ENCODE data around the gene ZHX3.
"Not testable (repeated sequence)": the region's sequence is repeated elsewhere in the genome, so short reads cannot be mapped to it uniquely, and the experiment has no call there.

The ZHX3 gene

DNA sequence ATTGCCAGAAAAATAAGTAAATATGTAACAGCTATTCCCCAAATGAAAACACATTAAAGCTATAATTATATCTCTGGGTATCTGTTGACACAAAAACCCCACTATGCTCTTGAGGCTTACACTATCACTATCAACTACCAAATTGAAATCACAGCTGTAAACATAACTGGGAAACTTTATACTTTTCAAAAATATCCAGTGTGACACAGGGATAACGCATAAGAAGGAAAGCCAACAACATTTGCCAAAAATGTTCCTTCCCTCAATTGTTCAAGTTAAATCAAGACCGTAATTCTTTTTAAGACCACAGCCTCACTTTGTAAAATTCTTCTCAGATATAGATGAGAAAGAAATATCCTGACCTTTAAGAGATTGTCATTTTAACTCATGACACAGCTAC, 3.1 kb downstream of the ZHX3 start:
- no peaks in the 10 kb centered on the region for H3K9me3 Mint-ChIP-seq
- no peaks in the 10 kb centered on the region for H3K27me3 Mint-ChIP-seq
- no peak overlapping the region for H3K4me3 Mint-ChIP-seq
- ATAC-seq (replicated peaks), result no peak
- H3K27ac Mint-ChIP-seq, result no peak overlapping the region
- H3K36me3 Mint-ChIP-seq (ENCODE audit: insufficient read depth), result peaks cover 6% of the 10 kb centered on the region
- H3K4me1 Mint-ChIP-seq (ENCODE audit: low read depth in 2 of 2), result peaks cover 9 to 13% of the 10 kb centered on the region in 2 donors
- DNase-seq, result no peak

DNA sequence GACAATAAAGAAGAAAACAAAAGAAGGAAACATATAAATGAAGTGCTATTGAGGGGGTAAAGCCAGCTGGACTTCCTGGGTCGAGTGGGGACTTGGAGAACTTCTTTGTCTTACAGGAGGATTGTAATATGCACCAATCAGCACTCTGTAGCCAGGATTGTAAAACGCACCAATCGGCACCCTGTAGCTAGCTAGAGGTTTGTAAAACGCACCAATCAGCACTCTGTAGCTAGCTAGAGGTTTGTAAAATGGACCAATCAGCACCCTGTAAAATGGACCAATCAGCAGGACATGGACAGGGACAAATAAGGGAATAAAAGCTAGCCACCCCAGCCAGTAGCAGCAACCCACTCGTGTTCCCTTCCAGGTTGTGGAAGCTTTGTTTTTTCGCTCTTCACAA, 5.5 kb downstream of the ZHX3 start:
- not testable (repeated sequence) for DNase-seq; H3K9me3 Mint-ChIP-seq; H3K27ac Mint-ChIP-seq; H3K27me3 Mint-ChIP-seq; H3K4me3 Mint-ChIP-seq; ATAC-seq (replicated peaks); H3K36me3 Mint-ChIP-seq (ENCODE audit: insufficient read depth)
- H3K4me1 Mint-ChIP-seq (ENCODE audit: low read depth in 2 of 2), result peaks cover 8 to 13% of the 10 kb centered on the region in 2 donors

DNA sequence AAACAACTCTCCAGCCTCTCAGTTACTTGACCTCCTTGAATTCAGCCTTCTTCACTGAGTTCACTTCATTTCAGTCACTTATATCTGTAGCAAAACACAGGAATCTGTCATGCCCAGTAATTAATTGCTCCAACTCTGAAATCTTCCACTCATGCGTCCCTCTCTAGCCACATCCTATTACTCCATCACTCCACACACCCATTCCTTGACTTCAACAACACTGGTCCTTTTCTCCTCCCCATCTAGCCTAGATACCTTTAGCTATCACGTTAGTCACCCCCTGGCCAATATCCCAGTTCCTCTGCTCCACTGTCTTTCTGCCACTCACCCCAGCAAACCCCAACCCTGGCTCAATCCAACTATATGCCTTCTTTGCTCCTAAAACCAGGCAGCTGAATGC, 7.7 kb downstream of the ZHX3 start:
- H3K4me3 Mint-ChIP-seq, result no peak overlapping the region
- DNase-seq, result no peak
- no peaks in the 10 kb centered on the region for H3K9me3 Mint-ChIP-seq
- no peak overlapping the region for H3K27ac Mint-ChIP-seq
- H3K4me1 Mint-ChIP-seq (ENCODE audit: low read depth in 2 of 2), result peaks cover 0 to 4% of the 10 kb centered on the region in 2 donors
- no peaks in the 10 kb centered on the region for H3K27me3 Mint-ChIP-seq
- no peaks in the 10 kb centered on the region for H3K36me3 Mint-ChIP-seq (ENCODE audit: insufficient read depth)
- no peak for ATAC-seq (replicated peaks)

DNA sequence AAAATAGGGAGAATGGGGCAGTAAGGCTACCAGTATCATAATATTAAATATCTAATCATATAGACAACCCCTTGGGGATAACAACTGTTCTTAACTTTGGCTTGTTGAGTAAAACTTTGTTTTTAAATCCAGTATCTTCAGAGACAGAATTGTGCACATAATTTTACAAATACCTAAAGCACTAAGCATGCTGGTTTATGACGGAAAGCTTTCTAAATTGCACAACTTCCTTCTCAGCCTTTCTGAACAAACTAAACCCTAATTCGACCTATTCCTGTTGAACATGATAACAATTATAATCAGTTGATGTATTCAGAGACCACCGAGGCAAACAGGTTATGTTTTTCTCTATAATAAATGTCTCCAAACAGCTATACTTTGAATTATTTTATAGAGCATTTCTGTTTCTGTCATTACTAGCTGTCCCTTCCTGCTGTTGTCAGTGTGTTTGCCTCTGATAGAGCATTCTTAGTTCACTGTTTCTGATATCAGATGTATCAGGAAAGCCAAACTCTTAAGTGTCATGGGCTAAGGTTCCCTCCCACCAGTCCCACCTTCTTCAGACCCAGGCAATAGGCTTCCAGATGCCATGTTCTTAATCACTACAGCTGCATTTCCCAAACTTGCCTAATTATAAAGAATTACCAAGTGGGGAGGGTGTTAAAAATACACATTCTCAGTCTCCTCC, 8.7 kb downstream of the ZHX3 start:
- Mint-ChIP-seq H3K27ac (no peak overlapping the region), H3K27me3 (no peaks in the 10 kb centered on the region), H3K36me3 (ENCODE audit: insufficient read depth) (no peaks in the 10 kb centered on the region), H3K4me1 (ENCODE audit: low read depth in 2 of 2) (peaks cover 0 to 4% of the 10 kb centered on the region in 2 donors), H3K9me3 (no peaks in the 10 kb centered on the region), H3K4me3 (no peak overlapping the region)
- DNase-seq (no peak), ATAC-seq (replicated peaks) (no peak)

DNA sequence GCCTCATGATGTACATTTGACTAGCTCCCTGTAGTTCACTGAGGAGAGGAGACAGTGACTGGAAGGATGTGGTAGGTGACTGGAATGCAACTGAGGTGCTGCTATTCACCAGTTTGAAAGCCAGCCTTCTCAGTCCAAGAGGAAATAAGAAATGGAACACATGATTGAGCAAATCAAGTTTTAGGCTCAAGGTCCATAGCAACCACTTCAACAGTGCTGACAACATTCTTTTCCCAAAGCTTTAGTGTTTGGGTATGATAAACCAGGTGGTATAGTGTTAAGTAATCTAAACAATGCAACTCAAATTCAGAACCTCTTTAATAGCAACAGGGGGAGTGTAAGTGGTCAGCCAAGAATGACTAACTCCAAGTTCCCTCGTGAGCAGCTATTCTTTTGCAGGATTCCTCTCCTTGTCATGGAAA, 9.2 kb downstream of the ZHX3 start:
- peaks cover 0 to 4% of the 10 kb centered on the region in 2 donors for H3K4me1 Mint-ChIP-seq (ENCODE audit: low read depth in 2 of 2)
- no peaks in the 10 kb centered on the region for H3K27me3 Mint-ChIP-seq
- ATAC-seq (replicated peaks) (no peak), DNase-seq (no peak)
- no peaks in the 10 kb centered on the region for H3K36me3 Mint-ChIP-seq (ENCODE audit: insufficient read depth)
- H3K9me3 Mint-ChIP-seq, result no peaks in the 10 kb centered on the region
- H3K4me3 Mint-ChIP-seq, result no peak overlapping the region
- no peak overlapping the region for H3K27ac Mint-ChIP-seq

DNA sequence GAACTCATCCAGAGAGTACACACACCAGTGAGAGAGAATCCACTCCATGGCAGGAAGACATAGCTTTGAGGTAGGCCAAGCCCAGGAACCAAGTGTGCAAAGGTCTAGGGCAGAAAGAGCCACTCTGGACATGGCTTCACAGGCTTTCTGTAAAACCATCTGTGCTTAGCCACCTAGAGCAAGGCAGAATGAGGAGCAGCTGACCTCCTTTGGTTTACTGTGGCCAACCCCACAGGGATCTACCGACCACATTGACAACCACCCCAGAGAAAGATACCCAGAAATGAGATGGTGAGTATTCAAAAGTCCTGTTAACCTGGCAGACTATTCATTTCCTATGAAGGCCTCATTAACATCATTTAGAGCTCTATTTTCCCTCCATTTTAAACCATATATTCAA, 10.5 kb downstream of the ZHX3 start:
- peaks cover 0 to 4% of the 10 kb centered on the region in 2 donors for H3K4me1 Mint-ChIP-seq (ENCODE audit: low read depth in 2 of 2)
- DNase-seq (no peak), ATAC-seq (replicated peaks) (no peak)
- H3K27me3 Mint-ChIP-seq, result no peaks in the 10 kb centered on the region
- no peaks in the 10 kb centered on the region for H3K9me3 Mint-ChIP-seq
- H3K36me3 Mint-ChIP-seq (ENCODE audit: insufficient read depth), result no peaks in the 10 kb centered on the region
- no peak overlapping the region for H3K4me3 Mint-ChIP-seq
- no peak overlapping the region for H3K27ac Mint-ChIP-seq

DNA sequence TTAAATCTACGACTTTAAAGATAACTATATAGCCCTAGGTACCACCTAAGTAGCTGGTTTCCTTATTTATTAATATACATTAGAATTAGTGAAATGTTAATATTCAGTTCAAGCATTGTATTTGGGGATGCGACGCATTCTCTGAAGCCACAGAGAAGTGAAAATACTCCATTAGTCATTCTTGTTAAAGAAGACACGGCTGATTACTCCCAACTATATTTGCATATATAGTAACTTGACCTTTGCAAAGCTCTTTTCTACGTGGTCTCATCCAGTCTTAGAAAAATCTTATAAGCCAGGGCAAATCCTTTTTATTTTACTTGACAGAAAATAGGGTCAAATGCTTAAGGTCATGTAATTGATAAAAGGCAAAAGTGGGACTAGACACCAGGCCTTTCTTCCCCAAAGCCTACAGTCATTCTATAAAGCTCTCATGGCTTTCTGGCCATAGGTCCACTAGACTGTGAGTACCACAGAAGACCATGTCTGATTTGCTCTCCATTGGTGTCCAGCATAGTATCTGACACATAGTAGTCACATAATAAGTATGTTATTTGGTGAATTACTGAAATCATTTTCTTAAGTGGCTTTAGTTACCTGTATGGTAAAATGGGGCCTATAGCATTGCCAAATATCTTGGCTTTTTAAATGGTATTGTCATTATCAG, 11.3 kb downstream of the ZHX3 start:
- Mint-ChIP-seq H3K27ac (no peak overlapping the region), H3K36me3 (ENCODE audit: insufficient read depth) (no peaks in the 10 kb centered on the region), H3K27me3 (no peaks in the 10 kb centered on the region), H3K4me1 (ENCODE audit: low read depth in 2 of 2) (peaks cover 0 to 4% of the 10 kb centered on the region in 2 donors), H3K9me3 (no peaks in the 10 kb centered on the region), H3K4me3 (no peak overlapping the region)
- DNase-seq (no peak), ATAC-seq (replicated peaks) (no peak)

DNA sequence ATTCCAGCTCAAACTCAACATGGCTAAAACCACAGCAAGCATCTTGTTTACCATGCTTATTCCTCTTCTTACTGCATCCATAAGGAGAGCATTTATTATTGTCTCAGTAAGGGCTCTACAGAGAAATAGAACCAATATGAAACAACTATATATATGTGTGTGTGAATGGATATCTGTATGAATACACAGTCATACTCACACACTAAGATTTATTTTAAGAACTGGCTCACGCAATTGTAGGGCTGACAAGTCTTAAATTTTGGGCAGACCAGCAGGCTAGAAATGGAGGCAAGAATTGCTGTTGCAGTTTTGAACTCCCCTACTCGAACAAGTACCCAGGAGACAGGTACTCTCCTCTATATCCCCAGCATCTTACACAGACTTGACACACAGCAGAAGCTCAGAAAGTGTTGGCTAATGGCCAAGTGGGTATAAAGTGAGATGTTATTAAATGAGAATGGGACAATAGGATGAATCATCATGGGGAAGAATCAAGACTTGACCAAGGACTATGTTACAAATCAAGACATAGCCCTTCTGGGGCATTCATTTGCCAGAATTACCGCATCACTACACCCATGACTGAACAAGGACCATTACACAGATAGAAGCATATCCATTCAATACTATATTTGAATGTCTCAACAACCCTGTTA, 13.0 kb downstream of the ZHX3 start:
- ATAC-seq (replicated peaks) (no peak), DNase-seq (no peak)
- H3K36me3 Mint-ChIP-seq (ENCODE audit: insufficient read depth), result no peaks in the 10 kb centered on the region
- no peak overlapping the region for H3K27ac Mint-ChIP-seq
- H3K27me3 Mint-ChIP-seq, result no peaks in the 10 kb centered on the region
- H3K9me3 Mint-ChIP-seq, result no peaks in the 10 kb centered on the region
- no peak overlapping the region for H3K4me3 Mint-ChIP-seq
- H3K4me1 Mint-ChIP-seq (ENCODE audit: low read depth in 2 of 2), result no peaks in the 10 kb centered on the region

DNA sequence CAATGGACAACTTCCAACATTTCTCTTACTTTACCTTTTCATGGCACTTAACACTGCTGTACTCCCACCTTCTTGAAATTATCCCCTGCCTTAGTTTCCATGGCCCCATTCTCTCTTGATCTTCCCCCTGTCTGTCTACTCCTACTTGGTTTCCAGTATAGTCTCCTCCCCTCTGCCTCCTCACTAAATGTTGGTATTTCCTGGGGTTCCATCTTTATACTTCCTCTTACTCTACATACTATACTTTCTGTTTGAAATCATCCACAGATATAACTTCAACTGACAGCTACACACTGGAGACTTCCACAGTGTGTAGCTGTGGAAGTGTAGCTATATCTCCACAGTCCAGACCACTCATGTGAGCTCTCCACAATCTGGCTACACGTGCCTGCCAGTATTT, 13.5 kb downstream of the ZHX3 start:
- H3K4me1 Mint-ChIP-seq (ENCODE audit: low read depth in 2 of 2), result no peaks in the 10 kb centered on the region

DNA sequence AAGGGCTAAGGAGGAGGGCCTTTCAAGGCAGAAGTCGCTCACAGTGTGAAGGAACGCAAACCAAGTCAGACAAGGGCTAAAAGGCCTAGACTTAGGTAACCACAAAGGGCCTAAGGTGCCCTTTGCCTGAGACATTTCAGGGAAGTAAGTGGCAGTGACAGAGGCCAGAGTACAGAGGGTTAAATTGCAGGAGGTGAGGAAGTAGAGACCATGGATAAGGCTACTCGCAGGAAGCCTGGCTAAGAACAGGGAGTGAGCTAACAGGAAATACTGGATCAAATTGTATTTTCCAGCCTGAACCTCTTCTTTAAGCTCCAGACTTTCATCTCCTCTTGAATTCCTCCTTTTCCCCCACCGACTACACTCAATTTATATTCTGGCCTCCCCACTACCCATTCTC, 16.6 kb downstream of the ZHX3 start:
- no peak overlapping the region for H3K27ac Mint-ChIP-seq
- no peak for ATAC-seq (replicated peaks)
- no peaks in the 10 kb centered on the region for H3K4me1 Mint-ChIP-seq (ENCODE audit: low read depth in 2 of 2)
- DNase-seq, result no peak
- H3K4me3 Mint-ChIP-seq, result no peak overlapping the region
- H3K9me3 Mint-ChIP-seq, result no peaks in the 10 kb centered on the region
- H3K36me3 Mint-ChIP-seq (ENCODE audit: insufficient read depth), result no peaks in the 10 kb centered on the region
- H3K27me3 Mint-ChIP-seq, result no peaks in the 10 kb centered on the region

More for the DNA sequence above, 13.5 kb downstream of the ZHX3 start:
- H3K4me3 Mint-ChIP-seq, result no peak overlapping the region
- H3K27ac Mint-ChIP-seq, result no peak overlapping the region
- H3K36me3 Mint-ChIP-seq (ENCODE audit: insufficient read depth), result no peaks in the 10 kb centered on the region
- H3K9me3 Mint-ChIP-seq, result no peaks in the 10 kb centered on the region
- DNase-seq (no peak), ATAC-seq (replicated peaks) (no peak)
- no peaks in the 10 kb centered on the region for H3K27me3 Mint-ChIP-seq

DNA sequence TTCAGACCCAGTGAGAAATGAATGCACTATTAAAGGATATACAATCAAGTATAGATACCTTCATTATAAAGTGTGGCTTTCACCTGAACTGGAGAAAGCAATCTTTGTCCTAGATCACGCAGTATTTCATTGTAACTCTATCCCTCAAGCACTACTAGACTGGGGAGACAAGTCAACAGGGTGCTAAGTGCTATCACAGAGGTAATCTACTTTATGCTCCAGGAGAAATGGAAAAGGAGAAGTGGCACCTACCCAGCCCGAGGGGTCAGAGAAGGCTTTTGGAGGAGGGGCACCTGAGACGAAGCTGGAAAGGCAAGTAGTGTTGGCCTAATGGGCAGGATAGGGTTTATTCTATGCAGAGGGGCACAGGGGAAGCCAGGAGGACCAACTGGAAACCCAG, 17.1 kb downstream of the ZHX3 start:
- no peaks in the 10 kb centered on the region for H3K4me1 Mint-ChIP-seq (ENCODE audit: low read depth in 2 of 2)
- DNase-seq (no peak), ATAC-seq (replicated peaks) (no peak)
- no peaks in the 10 kb centered on the region for H3K36me3 Mint-ChIP-seq (ENCODE audit: insufficient read depth)
- no peaks in the 10 kb centered on the region for H3K9me3 Mint-ChIP-seq
- H3K4me3 Mint-ChIP-seq, result no peak overlapping the region
- H3K27me3 Mint-ChIP-seq, result no peaks in the 10 kb centered on the region
- no peak overlapping the region for H3K27ac Mint-ChIP-seq

DNA sequence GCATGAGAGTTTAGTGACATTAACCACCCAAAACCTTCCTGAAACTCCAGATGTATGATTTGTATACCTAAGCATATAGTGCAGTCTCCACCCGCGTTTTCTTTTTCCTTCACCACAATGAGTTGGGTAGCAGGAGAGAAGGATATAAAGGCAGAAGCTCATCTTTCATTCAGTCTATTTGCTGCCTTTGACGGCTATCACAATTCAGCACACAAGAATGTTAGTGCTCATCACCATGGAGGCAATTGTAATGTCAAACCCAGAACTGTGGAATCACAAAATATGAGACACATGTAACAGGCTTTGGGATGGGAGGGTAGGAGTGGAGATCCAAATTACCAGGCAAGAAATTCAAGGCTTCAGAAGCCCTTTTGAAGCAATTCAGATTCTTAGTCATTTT, 17.6 kb downstream of the ZHX3 start:
- Mint-ChIP-seq H3K27ac (no peak overlapping the region), H3K9me3 (no peaks in the 10 kb centered on the region), H3K27me3 (no peaks in the 10 kb centered on the region), H3K4me1 (ENCODE audit: low read depth in 2 of 2) (no peaks in the 10 kb centered on the region), H3K4me3 (no peak overlapping the region), H3K36me3 (ENCODE audit: insufficient read depth) (no peaks in the 10 kb centered on the region)
- ATAC-seq (replicated peaks), result no peak
- no peak for DNase-seq

DNA sequence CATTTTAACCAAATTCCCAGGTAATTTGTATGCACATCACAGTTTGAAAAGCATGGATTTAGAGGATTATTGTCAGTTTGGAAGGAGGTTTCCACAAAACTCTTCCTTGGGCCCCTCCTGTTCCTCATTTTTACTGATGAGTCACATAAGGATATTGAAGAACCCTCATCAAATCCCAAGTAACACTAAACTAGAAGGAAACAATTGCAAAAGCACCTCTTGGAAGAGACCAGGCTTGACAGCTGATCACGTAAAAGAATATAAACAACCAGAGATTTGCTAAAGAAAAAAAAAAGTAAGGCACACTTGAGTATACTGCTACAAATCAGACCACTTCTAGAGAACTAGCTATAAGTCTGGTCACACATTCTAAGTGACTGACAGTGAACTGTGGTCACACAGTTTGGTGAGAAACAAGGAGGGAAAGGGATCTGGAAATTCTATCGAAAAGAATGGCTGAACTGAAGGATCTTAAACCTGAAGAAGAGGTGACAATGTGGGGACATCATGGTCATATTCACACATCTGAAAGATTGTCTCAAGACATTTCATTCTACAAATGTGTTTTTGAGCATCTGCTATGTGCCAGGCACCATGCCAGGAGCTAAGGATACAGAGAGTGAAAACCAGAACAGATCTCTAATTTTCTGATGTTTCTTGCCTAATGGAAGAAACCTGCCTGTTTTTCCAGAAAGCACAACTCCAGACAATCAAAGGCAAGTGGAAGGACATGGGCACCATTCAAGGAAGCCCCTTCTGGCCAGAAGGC, 24.1 kb downstream of the ZHX3 start:
- Mint-ChIP-seq H3K4me3 (no peak overlapping the region), H3K9me3 (no peaks in the 10 kb centered on the region), H3K27ac (no peak overlapping the region), H3K36me3 (ENCODE audit: insufficient read depth) (no peaks in the 10 kb centered on the region), H3K27me3 (no peaks in the 10 kb centered on the region), H3K4me1 (ENCODE audit: low read depth in 2 of 2) (no peaks in the 10 kb centered on the region)
- ATAC-seq (replicated peaks), result no peak
- DNase-seq, result no peak

Data from effector memory CD8-positive, alpha-beta T cell (primary cell).